Smooth muscle cell (in vitro differentiated cells): ENCODE measurements around the gene MTCH1. TPM values are rescaled to one million over a fixed set of nuclear protein-coding genes. Genes with fewer than 3 reads are reported as not detected.
A peak's percentile ranks its signal among the peaks of the same experiment; 100 is the strongest.

ENCODE experiments used
- DNase-seq: peaks from one replicate; lab custom pipeline; 2025; ENCODE audit not compliant: unreplicated experiment; lab: John Stamatoyannopoulos, UW
- H2AFZ ChIP-seq: fragments of 200-600 bp; sonication (generic); 2 replicates; pipeline ENCODE4 v1.6.0; 2016; ENCODE audit warnings: antibody characterized with exemption, low read depth, mild to moderate bottlenecking
- H3F3A ChIP-seq: fragments of 200-600 bp; sonication (generic); 2 replicates; pipeline ENCODE4 v1.6.0; 2017; ENCODE audit warnings: antibody characterized with exemption, low read depth
- H3K27ac ChIP-seq: fragments of 200-600 bp; sonication (generic); 2 replicates; pipeline ENCODE4 v1.5.1; 2016; ENCODE audit warnings: low read depth, mild to moderate bottlenecking
- H3K27me3 ChIP-seq: fragments of 200-600 bp; sonication (generic); 2 replicates; pipeline ENCODE4 v1.6.1; 2016; ENCODE audit warnings: low read depth, mild to moderate bottlenecking
- H3K36me3 ChIP-seq: fragments of 200-600 bp; sonication (generic); 2 replicates; pipeline ENCODE4 v1.5.1; 2016; ENCODE audit warnings: low read depth
- H3K4me1 ChIP-seq: fragments of 200-600 bp; sonication (generic); 2 replicates; pipeline ENCODE4 v1.5.1; 2016; ENCODE audit warnings: low read depth
- H3K4me2 ChIP-seq: fragments of 200-600 bp; sonication (generic); 2 replicates; pipeline ENCODE4 v1.6.0; 2016; ENCODE audit warnings: mild to moderate bottlenecking
- H3K4me3 ChIP-seq: fragments of 200-600 bp; sonication (generic); 2 replicates; pipeline ENCODE4 v1.5.1; 2016; ENCODE audit warnings: mild to moderate bottlenecking
- H3K79me2 ChIP-seq: fragments of 200-600 bp; sonication (generic); 2 replicates; pipeline ENCODE4 v1.6.0; 2016; ENCODE audit warnings: low read depth, mild to moderate bottlenecking
- H3K9ac ChIP-seq: fragments of 200-600 bp; sonication (generic); 2 replicates; pipeline ENCODE4 v1.6.0; 2016; ENCODE audit warnings: low read depth
- H3K9me3 ChIP-seq: fragments of 200-600 bp; sonication (generic); replicated peaks from 2 replicates; pipeline ENCODE4 v1.5.1; 2016; ENCODE audit warnings: low read depth
- H4K20me1 ChIP-seq: fragments of 200-600 bp; sonication (generic); 2 replicates; pipeline ENCODE4 v1.6.0; 2016; ENCODE audit warnings: low read depth
- CTCF ChIP-seq: fragments of 200-600 bp; sonication (generic); IDR thresholded peaks from 2 replicates; pipeline ENCODE4 v1.5.1; 2017; ENCODE audit warnings: borderline replicate concordance, mild to moderate bottlenecking, antibody characterized with exemption; ENCODE audit not compliant: insufficient read depth, poor library complexity, severe bottlenecking
- WGBS: methylation state at CpG from one replicate; pipeline ENCODE4 v1.1.7; 2016; ENCODE audit warnings: low lambda C conversion rate; 5-methylcytosine and 5-hydroxymethylcytosine counted together
- polyA plus RNA-seq: library from polyadenylated mRNA; unstranded; fragments of >200 nt; fragmentation: Nextera tagmentation; extraction: Ambion mirVana; gene quantifications from 2 replicates; pipeline ENCODE4 v1.2.1, GENCODE V29; 2016
- total RNA-seq: library from RNA; depleted of rRNA; stranded (reverse); fragments of >200 nt; gene quantifications from 2 replicates; pipeline ENCODE4 v1.2.3, GENCODE V29; 2014

MTCH1 gene
- total and polyA plus RNA-seq, 2 experiments from 2014 or later, result 200 to 517 TPM

GRCh38 chr6:36925809-36926208, 60.2 kb downstream of the MTCH1 start:
- H4K20me1 ChIP-seq, result no peaks in the 10 kb centered on the region
- H2AFZ ChIP-seq, result no peak overlapping the region
- H3K27ac ChIP-seq, result peak overlapping the region; percentile 78
- no peak overlapping the region for H3K9ac ChIP-seq
- peaks cover 5% of the 10 kb centered on the region for H3F3A ChIP-seq
- H3K27me3 ChIP-seq, result no peaks in the 10 kb centered on the region
- no peaks in the 10 kb centered on the region for H3K36me3 ChIP-seq
- H3K4me1 ChIP-seq, result peaks cover 7% of the 10 kb centered on the region
- H3K4me3 ChIP-seq, result no peak overlapping the region
- WGBS, result 94% methylated on average over 4 of the region's 4 CpGs
- no peaks in the 10 kb centered on the region for H3K9me3 ChIP-seq
- DNase-seq, result no peak
- TF ChIP-seq CTCF, result no peak
- no peaks in the 10 kb centered on the region for H3K79me2 ChIP-seq
- H3K4me2 ChIP-seq, result peak overlapping the region; percentile 20

- H3K4me3 ChIP-seq, result no peak overlapping the region
- DNase-seq, result no peak
- 59% methylated on average over 5 of the region's 5 CpGs for WGBS
- H3K27me3 ChIP-seq, result no peaks in the 10 kb centered on the region
- peaks cover 5% of the 10 kb centered on the region for H3F3A ChIP-seq
- H3K4me1 ChIP-seq, result peaks cover 7% of the 10 kb centered on the region
- H4K20me1 ChIP-seq, result no peaks in the 10 kb centered on the region
- H3K27ac ChIP-seq, result peak overlapping the region; percentile 78
- peak overlapping the region; percentile 41 for H3K9ac ChIP-seq
- no peak overlapping the region for H2AFZ ChIP-seq
- H3K4me2 ChIP-seq, result peak overlapping the region; percentile 70
- no peaks in the 10 kb centered on the region for H3K79me2 ChIP-seq
- H3K9me3 ChIP-seq, result no peaks in the 10 kb centered on the region
- no peak for TF ChIP-seq CTCF
- H3K36me3 ChIP-seq, result no peaks in the 10 kb centered on the region
Measured at GRCh38 chr6:36924778-36925374, 61.1 kb downstream of the MTCH1 start.

- Histone ChIP-seq H3K4me1 (peaks cover 7% of the 10 kb centered on the region), H2AFZ (no peak overlapping the region), H3K36me3 (no peaks in the 10 kb centered on the region), H3K9ac (peak overlapping the region; percentile 41), H3K79me2 (no peaks in the 10 kb centered on the region), H3K4me3 (no peak overlapping the region), H3K27ac (peak overlapping the region; percentile 78), H3K9me3 (no peaks in the 10 kb centered on the region), H4K20me1 (no peaks in the 10 kb centered on the region), H3F3A (peaks cover 5% of the 10 kb centered on the region), H3K27me3 (no peaks in the 10 kb centered on the region), H3K4me2 (peak overlapping the region; percentile 70)
- DNase-seq, result no peak
- 30% methylated on average over 4 of the region's 4 CpGs for WGBS
- TF ChIP-seq CTCF, result no peak
Measured at GRCh38 chr6:36924131-36924530, 61.9 kb downstream of the MTCH1 start.

DNA sequence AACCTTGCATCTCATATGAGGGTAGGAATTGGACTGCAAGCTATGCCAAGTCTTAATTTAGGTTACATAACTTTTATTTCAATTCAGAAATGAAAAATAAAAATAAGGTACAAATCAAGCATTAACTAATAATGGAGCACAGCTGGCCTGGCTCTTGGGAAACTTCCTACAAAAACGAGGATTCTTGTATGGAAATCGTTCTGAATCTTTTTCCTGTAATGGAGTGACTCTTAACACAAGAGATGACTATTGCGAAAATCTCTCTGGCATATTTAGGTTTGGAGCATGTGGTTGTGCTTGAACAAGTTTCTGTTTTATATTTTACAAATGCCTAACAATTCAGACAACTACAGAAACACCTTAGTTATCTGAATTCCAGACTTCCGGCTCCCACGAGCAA, 65.5 kb downstream of the MTCH1 start:
- Histone ChIP-seq H3K79me2 (no peaks in the 10 kb centered on the region), H2AFZ (no peak overlapping the region), H3F3A (peaks cover 12% of the 10 kb centered on the region), H3K9me3 (no peaks in the 10 kb centered on the region), H3K4me1 (peaks cover 30% of the 10 kb centered on the region), H3K27ac (peak overlapping the region; percentile 19), H3K4me3 (no peak overlapping the region), H3K4me2 (no peak overlapping the region), H4K20me1 (no peaks in the 10 kb centered on the region), H3K9ac (no peak overlapping the region), H3K36me3 (no peaks in the 10 kb centered on the region), H3K27me3 (no peaks in the 10 kb centered on the region)
- DNase-seq, result no peak
- TF ChIP-seq CTCF, result no peak
- WGBS, result 79% methylated on average over 5 of the region's 5 CpGs
